ELF-1 (cell line): ENCODE results near the gene TM9SF2.

ENCODE experiments used
- DNase-seq: peaks from one replicate; pipeline ENCODE4 v3.0.0-alpha.2; 2016; ENCODE audit warnings: low read depth, low spot score

The TM9SF2 gene

DNA sequence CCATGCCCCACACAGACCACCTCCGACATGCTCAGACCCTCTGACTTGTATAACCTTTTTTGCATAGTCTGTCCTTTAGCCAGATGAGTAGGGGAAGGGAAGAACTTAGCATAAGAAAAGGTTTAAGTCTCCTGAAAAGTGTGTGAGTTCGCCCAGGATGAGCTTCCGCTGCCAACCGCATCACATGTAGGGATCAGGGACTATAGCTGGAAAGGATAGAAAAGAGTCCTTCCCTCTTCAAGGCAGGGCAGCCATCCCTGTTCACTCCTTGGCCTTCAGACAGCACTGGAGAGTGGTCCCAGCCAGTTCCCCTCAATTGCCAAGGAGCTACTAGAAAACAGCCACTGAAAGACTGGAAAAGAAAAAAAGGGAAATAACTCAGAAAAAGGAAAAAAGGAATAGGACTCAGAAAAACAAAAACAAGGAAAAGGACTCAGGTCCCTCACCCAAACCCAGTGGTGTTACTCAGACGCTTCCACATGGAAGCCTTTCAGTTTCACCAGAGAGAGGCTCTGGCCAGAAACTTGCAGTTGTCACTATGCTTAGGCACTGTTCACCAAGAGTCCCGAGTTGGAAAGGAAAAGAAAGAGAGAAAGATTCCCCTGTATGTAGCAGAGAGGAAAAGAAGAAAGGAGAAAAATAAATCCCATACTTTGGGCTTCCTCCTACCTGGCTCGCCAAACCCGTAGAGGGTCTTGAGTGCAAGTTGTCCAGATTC, 5.6 kb upstream of the TM9SF2 start:
- DNase-seq: no peak

DNA sequence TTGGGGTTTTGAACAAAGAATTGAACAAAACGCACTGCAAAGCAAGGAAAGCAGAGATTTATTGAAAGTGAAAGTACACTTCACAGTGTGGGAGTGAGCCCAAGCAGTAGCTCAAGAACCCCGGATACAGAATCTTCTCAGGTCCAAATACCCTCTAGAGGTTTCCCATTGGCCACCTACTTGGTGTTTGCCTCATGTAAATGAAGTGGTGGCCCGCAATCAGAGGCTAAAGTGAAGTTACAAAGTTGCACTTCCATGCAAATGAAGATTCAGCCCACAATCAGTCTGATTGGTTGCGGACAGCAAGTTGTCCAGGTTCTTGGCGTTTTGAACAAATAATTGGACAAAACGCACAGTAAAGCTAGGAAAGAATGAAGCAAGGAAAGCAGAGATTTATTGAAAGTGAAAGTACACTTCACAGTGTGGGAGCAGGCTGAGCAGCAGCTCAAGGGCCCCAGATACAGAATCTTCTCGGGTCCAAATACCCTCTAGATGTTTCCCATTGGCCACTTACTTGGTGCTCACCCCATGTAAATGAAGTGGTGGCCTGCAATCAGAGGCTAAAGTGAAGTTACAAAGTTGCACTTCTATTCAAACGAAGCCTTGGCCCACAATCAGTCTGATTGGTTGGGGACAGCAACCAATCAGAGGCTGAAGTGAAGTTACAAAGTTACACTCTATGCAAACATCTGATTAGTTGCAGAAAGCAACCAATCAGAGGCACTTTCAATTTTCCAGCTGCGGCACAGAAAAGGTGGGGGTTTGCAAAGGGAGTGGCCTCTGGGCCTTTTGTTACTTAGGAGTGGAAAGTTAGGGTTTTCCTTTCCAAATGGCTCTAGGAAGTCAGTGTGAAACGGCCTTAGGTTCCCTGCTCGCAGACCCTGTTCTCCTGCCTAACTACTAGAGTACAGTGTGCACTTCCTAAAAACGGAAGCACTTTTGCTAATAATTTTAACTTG, 4.8 kb upstream of the TM9SF2 start:
- no peak for DNase-seq

DNA sequence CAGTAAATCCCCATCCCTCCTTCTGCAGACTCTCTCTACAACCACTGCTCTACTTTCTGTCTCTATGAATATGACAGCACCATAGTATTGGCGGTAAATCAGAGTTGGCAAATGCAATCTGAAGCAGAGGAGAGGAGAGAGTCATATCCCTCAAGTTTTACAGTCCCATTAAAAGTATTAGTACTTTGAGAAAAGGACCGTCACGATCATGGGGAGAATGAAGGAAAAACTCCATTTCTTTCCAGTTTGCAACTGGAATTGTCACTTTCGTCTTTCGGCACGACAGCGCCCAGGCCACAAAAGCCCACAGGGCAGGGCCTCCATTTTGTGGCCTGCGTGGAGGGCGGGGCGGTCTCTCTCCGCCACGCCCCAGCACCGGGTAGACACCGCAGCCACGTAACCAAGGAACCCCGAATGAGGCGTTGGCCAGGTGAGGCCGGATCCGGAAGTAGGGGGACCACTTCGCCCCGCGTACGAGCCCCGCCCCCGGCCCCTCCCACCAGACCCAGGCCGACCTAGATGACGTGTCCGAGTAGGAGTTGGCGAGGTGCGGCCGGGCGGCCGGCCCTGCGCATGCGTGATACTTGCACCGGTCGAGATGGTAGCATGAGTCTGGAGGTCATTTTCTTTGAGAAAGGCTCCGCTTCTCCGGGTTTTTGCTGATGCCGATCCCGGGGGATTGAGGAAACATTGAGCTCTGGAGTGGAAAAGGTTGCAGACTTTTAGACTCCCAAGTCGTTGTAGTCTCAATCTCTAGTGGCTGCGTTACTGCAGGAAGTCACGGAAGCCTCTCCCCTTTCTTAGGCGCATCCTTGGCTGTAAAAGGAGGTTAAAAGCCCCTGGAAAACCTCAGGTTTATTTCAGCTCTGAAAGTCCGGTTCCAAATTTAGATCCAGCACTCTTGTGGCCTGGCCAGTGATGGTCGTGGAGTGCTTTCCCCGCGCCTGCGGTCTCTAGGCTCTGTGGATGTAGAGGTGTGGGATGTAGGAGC, 2.8 kb upstream of the TM9SF2 start:
- DNase-seq: peak; percentile 99

DNA sequence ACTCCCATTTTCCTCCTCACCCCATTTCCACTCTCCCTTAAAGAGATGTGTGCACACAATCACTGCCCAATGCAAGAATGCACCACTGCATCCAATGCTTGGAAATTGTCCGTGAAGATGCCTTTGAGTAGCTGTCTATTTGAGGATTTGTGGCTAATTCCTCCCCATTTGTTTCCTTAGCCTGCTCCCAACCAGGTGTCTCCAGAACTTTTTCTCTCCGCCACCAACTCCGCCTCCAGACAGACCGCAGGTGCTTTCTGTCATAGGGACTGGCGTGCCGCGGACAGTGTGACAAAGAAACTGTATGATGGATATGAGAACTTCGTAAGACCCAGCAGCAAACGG, 461 bp upstream of the TM9SF2 start:
- DNase-seq: no peak

DNA sequence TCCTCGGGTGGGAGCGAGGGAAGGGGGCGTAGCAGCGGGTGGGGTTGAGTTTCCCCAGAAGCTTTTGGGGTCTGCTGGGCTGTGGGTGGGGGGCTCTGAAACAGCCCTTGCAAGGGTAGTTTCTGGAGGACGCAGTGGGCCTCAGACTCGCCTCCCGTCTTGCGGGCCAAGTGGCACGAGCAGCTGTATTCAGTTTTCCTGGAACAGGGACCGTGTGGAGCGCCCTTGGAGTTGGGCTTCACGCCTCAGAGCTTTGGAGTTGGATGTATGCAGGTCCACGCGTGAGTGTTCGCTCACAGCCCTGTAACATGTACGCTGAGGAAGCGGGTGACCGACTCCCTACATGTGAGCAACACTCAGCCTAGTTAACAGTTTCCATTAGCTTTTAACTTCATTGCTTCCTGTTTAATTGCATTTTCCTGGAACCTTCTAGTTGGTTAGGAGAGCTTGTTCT, 603 bp downstream of the TM9SF2 start:
- DNase-seq: peak; percentile 21

DNA sequence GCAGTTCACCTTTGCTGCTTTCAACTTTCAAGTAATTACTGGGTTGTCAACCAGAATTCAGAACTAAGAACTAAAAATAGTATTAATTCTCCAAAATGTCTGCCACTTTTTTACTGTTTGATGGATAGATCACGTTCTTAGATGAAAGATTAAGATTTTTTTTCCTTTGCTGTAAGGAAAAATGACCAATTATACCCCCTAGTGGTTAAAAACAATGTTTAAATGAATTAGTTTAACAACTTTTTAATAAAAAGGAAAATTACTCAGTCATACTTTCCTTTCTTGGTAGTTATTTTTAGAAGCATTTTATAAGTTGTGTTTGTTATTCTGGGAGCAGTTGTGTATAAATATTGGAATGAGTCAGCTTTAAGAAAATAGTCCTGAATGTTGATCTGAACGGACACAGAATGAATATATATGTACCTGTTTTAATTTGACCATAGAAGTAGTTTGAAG, 4.6 kb downstream of the TM9SF2 start:
- no peak for DNase-seq

DNA sequence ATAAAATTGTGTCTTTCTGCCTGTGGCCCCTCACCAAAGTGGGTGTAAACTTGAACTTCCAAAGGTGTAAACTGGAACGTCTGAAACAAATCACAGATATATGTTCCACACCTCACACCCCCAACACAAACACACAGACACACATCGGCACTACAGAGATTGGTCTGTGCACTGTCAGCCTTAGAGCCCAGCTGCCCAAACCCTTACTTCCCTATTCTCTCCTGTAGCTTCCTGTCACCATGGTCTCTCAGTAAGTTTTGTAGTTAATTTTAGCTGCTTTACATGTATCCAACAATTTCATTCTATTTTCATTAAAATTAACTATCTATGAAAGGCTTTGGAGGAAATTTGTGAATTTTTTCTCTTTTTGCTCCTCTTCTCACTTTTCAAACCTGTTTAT, 5.4 kb downstream of the TM9SF2 start:
- no peak for DNase-seq

DNA sequence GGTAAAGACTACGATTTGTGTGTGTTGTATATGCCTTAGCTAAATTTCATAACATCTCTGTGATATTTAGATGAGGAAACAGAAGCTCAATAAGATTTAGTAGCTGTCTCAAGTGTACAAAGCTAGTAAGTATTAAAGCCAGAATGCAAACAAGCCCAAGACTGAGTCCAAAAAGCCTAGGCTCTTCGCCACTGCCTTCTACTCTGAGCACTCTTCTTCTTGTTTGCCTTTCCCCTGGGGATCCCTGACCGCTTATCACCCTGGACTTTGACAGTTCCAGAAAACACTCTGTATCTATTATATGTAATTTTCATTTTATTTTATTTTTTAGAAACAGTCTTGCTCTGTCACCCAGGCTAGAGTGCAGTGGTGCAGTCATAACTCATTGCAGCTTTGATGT, 5.8 kb downstream of the TM9SF2 start:
- DNase-seq: no peak

DNA sequence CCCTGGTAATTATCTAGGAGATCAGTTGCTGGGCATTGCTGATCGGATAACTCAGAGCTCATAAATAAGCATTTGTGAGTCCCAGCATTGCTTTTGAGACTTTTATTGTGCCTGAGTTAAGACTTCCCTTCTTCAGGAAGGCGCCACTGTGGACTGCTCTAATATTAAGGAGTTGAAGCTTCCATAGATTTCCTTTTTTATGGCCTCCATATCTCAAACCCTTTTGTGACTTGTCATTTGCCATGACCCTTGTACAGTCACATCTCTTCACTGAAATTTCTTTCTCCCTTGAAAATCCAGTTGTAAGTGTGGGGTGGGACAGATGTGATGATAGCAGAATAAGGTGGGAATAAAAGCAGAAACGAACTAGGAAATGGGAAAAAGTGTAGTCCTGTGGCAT, 6.3 kb downstream of the TM9SF2 start:
- DNase-seq: no peak

DNA sequence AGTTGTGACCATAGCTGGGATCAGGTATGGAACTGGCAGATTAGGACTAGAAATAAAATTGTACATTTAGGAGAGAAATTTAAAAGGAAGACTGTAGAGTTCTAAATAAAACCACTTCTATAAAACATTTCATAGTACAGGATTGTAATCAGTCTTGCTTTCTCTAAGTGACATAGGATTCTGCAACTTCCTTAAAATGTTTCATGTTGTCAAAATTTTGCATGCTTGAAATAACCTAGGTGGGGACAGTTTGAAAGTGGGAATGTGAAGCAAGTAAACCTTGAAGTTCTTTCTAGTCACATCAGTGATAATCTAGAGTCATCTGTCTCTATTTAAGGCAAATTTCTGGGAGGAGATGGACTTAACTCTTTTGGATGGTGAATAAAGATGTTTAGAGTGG, 6.7 kb downstream of the TM9SF2 start:
- no peak for DNase-seq

DNA sequence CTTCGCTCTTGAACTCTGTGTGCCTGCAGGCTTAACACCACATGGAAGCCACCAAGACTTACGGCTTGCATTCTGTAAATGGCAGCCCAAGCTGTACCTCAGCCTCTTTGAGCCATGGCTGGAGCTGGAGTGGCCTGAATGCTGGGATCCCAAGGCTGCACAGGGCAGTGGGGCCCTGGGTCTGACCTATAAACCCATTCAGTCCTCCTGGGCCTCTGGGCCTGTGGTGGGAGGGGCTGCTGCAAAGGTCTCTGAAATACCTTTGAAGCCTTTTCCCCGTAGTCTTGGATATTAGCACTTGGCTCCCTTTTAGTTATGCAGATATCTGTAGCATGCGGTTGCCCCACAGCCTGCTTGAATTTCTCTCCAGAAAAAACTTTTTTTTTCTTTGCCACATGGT, 8.2 kb downstream of the TM9SF2 start:
- DNase-seq: no peak

DNA sequence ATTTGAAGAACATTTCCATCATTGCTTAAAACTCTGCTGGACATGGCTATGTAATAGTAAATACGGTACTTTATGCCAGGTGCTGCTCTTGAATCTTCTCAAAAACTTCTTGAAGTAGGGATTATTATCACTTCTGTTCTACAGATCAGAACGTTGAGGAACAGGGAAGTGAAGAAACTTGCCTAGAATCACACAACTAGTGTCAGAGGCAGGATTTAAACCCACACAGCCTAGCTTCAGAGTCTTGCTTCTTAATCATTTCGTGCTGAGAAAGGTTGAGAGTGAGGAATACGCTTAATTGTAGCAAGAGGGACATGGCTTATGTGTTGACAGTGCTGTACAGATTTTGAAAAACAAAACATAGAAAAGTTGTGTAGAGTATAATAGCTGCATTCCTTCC, 13.5 kb downstream of the TM9SF2 start:
- DNase-seq: no peak

DNA sequence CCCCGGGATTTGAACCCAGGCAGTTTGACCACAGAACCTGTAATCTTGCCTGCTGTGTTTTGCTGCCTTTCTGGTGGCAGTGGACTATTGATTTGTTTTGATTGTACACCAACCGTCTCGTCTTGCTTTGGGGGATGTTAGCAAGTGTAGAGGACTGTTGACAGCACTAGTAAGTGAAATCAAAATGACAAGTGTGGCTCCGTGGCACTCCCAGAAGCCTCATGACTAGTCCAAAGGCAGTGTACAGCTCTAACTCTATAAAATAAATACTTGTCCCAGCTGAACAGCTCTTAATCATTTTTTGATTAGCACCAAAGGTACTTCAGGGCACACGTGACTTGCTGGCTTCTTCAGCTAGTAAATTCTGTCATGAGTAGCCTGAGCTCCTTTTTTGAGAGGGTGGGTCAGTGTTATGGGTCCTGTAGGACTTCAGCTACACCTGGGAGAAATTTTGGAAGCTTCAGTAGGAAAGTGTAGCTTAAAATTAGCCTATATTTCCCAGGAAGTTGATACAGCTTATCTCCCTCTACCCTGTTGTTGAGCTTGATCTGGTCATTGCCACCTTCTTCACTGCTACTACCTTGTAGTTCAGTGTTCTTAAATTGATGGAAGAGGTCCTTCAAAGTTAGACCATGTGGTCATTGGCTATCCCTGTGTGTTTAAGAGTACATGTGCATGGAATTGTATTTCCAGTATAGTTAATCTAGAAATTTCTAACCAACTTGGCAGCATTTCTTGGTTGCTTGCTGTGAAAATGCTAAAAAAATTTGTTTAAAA, 15.1 kb downstream of the TM9SF2 start:
- DNase-seq: no peak

DNA sequence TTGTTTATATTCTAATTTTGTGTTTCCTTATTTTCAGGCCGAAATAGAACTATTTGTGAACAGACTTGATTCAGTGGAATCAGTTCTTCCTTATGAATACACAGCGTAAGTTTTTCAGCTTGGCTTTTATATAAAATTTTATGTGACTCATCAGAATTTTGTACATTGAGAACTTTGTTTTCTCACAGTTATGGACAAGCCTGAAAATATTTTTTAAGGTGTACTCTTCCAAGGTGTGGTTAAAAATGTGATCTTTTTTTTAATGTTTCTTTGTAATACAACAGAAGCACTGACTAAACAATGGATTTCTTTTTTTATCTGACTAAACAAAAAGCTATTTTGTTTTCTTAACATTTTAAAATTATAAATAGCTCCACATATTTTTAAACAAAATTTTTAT, 16.3 kb downstream of the TM9SF2 start:
- no peak for DNase-seq

DNA sequence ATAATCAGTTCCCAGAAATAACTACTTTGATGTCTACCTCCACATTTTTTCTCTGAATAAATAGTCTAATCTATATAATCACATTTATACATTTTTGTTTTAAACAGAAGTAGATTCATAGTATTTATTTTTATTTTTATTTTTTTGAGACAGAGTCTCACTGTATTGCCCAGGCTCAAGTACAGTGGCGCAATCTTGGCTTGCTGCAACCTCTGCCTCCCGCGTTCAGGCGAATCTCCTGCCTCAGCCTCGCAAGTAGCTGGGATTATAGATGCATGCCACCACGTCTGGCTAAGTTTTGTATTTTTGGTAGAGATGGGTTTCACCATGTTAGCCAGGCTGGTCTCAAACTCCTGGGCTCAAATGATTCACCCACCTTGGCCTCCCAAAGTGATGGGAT, 16.7 kb downstream of the TM9SF2 start:
- DNase-seq: no peak

DNA sequence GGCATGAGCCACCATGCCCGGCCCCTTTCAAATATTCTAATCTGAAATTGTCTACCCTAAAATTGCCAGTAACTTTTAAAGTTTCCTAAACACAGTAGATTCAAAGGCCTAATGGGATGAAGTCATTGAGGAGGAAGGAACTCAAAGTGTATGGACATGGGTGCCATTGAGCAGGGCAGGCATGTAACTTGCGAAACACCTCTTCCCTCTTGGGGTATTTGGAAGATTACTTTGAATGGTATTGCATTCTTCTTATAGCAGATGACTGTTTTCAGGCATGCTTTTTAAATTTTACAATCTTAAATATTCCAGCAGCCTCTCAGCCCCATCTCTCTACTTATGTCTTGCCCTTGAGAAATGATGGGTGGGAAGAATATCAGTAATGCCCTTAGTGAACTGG, 21.0 kb downstream of the TM9SF2 start:
- no peak for DNase-seq

DNA sequence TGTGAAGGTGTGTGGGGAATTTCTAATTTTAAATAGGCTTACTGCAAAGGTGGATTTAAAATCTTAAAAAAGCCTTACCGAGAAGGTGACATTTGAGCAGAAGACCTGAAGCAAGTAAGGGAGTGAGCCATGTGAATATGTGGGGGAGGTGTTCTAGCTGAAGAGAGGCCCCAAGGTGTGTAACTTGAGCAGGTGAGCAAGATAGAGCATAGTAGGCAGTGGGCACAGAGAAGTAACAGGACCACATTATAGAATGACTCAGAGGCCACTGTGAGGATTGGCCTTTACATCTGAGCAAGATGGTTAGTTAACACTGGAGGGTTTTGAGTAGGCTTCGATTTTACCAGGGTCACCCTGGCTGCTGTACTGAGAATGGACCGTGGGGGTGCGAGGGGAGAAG, 22.6 kb downstream of the TM9SF2 start:
- no peak for DNase-seq

DNA sequence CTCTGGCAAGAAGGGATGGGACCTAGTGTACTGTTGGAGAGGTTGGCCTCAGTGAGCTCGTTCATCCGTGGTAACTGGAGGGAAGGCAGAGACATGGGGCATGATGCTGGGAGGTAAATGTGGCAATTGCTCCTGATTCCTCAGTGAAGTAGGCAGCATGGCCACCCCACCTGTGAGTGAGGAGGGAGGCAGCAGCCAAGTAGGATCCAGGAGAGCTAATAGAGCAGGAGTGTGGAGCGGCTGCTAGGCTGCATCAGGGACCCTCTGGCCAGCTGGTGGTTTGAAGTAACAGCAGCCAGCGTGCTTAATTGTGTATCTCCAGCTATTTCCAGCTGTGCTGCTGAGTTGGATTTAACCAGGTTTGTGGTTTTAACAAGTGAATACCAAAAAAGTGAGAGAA, 24.7 kb downstream of the TM9SF2 start:
- no peak for DNase-seq

DNA sequence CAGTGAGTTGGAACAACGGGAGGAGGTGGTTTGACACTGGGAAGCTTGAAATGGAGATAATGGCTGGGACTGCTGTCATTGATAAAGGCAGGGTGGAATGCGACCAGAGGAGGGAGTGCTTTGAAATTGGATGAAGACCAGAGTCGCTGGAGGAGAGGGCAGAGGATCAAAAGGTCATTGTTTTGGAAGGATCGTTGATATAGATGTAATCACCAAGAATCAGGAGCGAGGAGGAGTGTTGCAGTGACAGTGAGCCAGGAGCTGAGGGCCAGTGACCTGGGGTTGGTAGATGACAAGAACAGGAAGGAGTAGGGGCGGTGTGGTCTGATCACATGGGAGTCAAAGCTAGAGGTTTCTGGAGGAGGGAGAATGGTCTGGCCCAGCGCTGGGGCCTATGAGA, 25.3 kb downstream of the TM9SF2 start:
- peak; percentile 21 for DNase-seq

DNA sequence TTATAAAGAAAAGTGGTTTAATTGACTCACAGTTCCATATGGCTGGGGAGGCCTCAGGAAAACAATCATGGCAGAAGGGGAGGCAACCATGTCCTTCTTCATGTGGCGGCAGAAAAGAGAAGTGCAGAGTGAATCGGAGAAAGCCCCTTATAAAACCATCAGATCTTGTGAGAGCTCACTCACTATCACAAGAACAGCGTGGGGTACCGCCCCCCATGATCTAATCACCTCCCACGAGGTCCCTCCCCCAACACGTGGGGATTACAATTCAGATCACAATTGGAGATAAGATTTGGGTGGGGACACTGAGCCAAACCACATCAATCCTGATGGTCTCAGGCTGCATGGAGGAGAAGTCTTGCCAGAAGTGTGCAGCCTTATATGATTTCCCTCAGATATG, 26.0 kb downstream of the TM9SF2 start:
- DNase-seq: no peak

DNA sequence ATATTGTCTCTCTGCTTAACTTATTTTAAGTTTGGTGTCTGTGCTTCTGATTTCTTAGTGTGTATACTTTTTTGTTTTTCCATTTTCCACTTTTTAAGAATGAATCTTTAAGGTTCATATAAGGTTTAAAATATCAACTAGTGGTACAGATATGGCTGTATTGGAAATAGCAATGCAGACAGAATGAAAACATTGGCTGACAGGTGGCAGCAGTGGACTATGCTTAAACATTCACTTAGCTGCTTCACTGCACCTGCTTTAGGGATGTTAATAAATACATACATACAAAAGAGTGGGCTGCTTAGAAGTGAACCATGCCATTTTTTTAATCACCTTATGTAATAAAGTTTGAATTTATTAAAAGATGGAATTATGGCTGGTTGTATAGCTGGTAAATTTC, 27.3 kb downstream of the TM9SF2 start:
- DNase-seq: no peak
